Renal pelvis (tissue), 4 donors: ENCODE results near the gene CACNA2D2. TPM values are rescaled to one million over a fixed set of nuclear protein-coding genes. Genes with fewer than 3 reads are reported as not detected.

Source experiments
- DNase-seq: peaks from one replicate; pipeline ENCODE4 v3.0.0-alpha.2; 2013
- polyA plus RNA-seq, 3 donors: library from polyadenylated mRNA; unstranded; fragments of 120-200 nt; gene quantifications; one replicate each; pipeline ENCODE4 v1.2.1, GENCODE V29; 2013; ENCODE audit not compliant: insufficient read length in 3 of 3

The CACNA2D2 gene
- polyA plus RNA-seq, 3 donors = 17.2 to 18.3 (median 17.9) TPM

DNA sequence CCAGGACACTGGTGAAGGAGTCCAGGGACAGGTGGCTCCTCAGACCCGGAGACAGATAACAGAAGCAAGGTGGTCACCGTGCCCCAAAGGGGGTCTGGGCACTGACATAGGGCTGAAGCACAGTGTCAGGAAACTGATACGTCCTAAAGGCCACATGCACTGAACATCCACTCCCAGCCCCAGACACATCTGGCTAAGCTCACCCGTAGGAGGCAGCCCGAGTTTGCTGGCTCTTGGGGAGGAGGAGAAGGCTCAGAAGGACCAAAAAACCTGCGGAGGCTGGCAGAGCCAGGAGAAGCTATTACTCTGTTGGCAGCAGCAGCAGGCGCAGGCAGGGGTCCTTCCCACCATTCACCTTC is 1.2 kb downstream of the CACNA2D2 start:
- DNase-seq = no peak

GRCh38 chr3:50495609-50496423 is 7.6 kb downstream of the CACNA2D2 start:
- DNase-seq = no peak

GRCh38 chr3:50494126-50494525 is 9.3 kb downstream of the CACNA2D2 start:
- no peak for DNase-seq

DNA sequence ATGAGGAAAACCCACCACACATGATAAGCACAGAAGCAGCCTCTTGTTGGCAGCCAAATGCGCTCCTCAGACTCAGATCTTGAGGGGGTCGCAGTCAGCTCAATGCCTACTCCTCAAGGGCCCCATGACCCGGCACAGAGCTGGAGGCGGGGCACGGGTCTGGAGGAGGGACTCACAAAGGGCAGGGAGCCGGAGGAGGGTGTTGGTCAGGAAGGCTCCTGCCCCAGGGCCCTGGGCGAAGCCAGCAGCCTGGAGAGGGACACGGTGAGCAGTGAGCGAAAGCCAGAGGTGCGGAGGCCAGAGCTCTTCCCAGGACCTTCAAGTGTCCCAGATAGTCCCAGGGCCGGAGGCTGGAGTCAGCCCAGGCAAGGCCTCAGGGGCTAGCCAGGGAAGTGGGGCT is 9.8 kb downstream of the CACNA2D2 start:
- no peak for DNase-seq

DNA sequence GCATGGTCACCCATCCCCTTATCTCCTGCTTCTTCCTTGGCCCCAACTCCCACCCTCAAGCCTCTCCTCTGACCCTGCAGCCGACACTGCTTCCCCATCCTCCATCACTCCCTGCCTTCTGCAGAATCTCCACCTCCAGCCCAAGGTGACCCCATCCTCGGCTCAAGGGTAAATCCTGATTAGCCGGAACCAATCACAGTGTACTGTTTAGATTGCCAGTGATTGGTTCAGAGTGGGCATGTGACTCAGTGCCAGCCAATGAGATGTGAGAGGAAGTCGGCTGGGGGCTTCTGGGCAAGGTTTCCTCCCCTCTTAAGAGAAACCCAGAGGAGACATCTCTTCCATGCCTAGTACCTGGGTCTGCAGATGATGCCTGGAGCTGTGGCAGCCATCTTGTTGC is 10.3 kb downstream of the CACNA2D2 start:
- no peak for DNase-seq

GRCh38 chr3:50491023-50491422 is 12.4 kb downstream of the CACNA2D2 start:
- no peak for DNase-seq

DNA sequence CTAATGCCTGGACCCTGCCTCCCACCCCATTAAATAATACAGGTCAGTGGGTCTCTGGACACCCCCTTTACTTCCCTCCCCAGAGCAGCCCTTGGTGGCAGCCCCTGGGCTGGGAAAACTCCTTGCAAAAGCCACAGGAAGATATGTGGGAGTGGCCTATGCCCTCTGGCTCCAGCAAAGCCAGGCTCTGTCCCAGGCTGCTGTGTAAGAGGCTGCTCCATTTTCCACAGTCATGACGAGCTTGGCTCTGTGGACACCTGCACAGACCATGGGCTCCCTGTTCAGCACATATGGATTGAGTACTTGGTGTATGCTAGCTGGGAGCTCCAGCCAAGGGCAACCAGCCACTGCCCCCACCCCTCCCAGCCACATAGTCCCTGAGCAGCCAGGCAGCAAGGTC is 13.0 kb downstream of the CACNA2D2 start:
- DNase-seq = no peak

DNA sequence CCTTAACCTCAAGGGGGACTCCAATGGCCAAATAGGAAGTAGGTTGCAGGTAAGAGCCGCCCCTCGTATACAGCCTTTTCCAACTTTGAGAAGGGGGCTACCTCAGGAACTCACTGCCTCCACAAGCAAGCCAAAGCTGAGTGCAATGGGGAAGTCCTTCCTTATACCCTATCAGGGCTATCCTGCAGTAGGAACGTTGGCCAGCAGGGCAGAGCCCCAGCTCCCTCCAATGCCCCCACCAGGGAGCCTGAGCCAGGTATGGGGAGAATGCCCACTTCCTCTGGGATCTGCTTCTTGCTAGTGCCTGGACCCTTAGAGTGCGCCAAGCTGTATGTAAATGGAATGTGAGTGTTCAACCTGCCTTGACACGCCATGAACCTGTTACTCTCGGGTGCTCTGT is 16.3 kb downstream of the CACNA2D2 start:
- DNase-seq = no peak

DNA sequence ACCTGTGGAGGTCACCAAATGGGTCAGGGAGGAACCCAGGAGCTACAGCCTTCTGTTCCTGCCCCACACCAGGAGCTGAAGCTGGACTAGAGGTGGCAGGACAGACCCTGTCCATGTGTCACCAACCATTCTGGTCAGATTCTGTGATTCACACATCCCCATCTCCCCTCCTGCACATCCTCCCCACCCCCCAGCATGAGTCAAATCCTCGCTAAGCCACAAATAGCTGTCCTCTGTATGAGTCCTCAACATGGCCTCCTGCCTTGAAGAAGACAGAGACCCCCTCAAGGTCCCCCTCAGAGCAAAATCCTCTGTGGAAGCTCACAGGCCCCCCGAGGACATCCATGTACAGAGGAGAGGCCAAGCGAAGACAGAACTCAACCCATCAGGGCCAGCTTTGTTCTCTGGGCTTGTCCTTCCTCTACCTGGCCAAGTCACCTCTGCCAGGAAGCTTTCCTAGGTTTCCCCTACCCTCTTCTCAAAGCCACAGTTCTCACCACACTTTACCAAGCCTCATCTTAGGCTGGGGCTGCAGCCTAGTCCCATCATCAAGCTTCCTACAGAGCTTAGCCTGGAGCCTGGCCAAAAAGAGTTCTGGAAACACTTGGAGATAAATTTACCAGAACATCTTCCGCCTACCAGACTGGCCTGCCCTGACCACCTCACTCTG is 17.1 kb downstream of the CACNA2D2 start:
- no peak for DNase-seq

DNA sequence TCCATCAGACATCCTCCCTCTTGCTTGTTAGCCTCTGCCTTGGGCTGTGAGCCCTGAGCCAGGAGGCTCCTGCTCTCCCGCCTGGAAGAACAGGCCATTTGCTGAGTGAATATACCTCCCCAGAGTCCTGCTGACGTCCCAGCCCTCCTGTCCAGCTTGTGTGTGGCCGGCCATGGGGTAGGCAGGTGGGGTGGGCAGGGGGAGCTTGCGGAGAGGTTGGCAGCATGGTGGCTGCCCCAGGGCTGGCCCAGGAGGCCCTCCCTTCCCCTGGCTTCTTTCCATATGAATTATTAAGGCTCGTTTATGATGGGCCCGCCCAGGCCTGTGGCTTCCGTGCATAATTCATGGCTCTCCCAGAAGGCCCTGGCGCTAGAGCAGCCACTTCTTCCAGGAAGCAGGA is 18.7 kb downstream of the CACNA2D2 start:
- DNase-seq = no peak

DNA sequence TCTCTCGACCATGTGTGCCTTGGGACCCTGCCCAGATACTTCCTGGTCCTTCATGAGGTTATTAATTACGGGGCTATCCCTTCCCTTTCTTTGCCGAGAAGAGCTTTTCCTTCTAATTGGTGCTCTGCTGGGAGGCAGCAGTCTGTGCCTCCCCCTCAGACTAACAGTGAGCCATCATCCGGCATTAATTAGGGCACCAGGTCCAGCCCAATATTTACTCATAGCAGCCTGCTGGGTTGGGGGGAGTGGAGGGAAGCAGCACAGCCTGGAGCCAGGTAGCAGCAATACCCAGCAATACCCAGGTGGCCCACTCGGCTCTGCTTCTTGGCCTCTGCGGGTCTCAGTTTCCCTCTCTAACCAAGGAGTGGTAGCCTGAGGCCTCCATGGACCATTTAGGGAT is 20.1 kb downstream of the CACNA2D2 start:
- no peak for DNase-seq

- no peak for DNase-seq
Observed at GRCh38 chr3:50481992-50482391, 21.4 kb downstream of the CACNA2D2 start.

DNA sequence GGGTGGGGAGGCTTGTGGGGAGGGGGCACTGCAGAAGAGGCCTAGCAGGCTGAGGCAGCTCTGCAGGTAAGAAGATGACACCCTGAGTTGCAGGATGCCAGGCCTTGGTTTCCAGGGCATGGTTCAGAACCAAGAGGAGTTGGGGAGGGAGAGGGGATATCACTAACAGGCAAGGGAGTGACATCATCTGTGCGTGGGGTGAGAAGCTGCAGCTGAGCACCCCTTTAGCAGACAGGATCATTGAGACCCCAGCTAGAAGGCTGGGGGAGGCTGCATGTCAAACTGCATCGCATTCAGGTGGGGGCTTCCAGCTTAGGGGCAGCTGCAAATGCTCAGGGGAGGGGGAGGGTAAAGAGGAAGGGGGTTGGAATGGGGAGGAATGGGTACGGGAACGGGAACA is 23.0 kb downstream of the CACNA2D2 start:
- DNase-seq = no peak

GRCh38 chr3:50479523-50479922 is 23.9 kb downstream of the CACNA2D2 start:
- no peak for DNase-seq

DNA sequence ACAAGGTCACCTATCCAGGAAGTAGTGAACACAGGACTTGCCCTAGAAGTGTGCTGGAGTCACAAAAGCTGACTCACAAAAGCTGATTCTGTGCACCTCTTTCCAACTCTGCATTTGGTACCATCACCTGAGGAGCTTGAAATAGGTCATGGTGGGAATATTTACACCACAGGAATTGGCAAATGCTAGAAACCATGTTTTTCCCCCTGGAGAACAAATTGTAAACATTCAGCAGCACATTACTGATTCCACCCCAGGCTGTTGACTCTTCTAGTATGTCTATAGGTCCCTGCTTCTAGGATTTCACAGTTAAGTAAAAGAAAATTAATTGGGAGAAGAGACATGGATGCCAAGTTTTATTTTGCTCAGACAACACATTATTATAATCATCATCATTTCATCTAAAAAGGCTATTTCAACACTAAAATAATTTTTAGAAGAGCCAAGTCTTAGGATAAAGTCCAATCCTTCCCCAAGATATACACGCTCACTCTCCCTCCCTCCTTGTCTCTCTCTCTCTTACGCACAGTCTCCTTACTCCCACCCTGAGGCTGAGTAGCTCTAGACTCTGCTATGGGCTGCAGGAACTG is 24.7 kb downstream of the CACNA2D2 start:
- no peak for DNase-seq

DNA sequence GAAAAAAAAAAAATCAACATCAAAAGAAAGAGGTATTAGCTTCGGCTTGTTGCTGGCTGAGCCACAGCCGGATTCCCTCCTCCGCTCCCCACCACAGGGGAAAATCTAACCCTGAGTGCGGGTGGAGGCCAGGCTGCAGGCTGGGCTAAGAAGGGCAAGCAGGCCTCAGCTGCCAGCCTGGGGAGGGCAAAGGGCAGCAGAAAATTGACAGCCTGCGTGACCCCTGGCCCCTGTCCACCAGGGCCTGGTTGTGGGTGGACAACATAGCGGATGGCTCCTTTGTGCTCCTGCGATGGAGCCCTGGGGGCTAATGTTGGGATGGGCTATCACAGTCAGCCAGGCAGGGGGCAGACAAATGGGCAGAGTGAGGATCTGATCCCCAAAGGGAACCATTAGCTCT is 25.4 kb downstream of the CACNA2D2 start:
- no peak for DNase-seq

- DNase-seq = no peak
Observed at GRCh38 chr3:50475348-50475747, 28.1 kb downstream of the CACNA2D2 start.

- DNase-seq = no peak
Observed at GRCh38 chr3:50474717-50475116, 28.7 kb downstream of the CACNA2D2 start.

GRCh38 chr3:50473768-50474167 is 29.7 kb downstream of the CACNA2D2 start:
- DNase-seq = no peak

DNA sequence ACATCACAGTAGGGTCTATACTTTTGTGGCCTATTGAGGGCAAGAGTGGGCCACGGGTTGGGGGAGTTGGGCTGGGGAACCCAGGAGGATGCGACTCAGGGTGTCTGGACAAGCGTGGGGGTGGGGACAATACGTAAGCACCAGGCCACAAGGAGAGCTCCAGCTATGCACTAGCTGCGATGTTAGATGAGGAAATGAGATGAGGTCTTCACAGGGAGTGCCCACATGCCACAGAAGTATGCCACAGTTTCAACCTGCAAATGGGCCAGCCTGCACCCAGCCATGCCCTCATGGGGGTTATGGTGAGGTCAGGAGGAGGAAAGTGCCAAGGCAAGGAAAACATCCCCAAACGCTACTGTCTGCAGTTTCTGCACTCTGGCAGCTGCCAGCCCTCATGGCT is 30.5 kb downstream of the CACNA2D2 start:
- DNase-seq = no peak

DNA sequence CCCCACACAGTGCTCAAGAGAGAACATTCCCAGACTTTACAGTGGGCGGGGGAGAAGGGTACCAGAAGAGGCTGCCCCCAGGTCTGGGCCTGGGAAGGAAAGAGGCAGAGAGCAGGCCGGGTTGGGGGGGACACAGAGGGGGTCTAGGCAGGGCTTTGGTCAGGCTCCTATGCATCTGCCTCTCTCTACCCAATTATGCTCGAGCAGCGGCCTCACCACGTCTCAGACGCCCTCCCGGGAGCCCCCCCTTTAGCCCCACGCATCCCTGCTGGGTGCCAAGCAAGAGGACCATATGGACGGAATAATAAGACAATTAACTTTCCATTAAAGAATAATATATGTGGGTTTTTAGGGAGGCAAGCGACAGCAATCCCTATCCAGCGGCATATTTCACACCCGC is 32.8 kb downstream of the CACNA2D2 start:
- no peak for DNase-seq

DNA sequence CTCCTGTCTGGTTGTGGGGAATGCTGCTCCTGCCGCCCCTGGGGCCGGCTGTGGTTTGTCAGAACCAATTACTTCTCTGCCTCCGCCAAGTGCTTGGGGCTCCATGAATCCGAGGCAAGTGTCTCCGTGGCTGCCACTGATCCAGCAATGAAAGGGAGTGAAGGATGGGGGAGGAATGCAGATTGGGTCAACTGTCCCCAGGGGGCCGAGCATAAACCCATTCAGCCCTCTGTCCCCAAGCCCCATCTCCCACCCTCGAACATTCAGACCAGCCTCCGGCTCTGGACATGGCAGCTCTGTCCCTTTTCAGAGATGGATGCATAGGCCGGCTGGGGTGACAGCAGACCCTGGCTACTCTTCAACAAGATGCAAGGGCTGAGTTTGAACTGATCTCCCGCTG is 35.5 kb downstream of the CACNA2D2 start:
- DNase-seq = no peak

GRCh38 chr3:50466177-50466576 is 37.3 kb downstream of the CACNA2D2 start:
- DNase-seq = no peak
